ENCODE data around the gene B4GALT4.

- TF ChIP-seq POLR2A (IDR thresholded peaks at IDR 0.05) (no peak), CTCF (IDR thresholded peaks at IDR 0.05) (no peak)
Measured at GRCh38 chr3:119195911-119196310, 44.8 kb downstream of the B4GALT4 start.
